Choroid plexus epithelial cell (primary cell): ENCODE data around the gene TUBB1.

Source experiments
- DNase-seq: peaks from one replicate; pipeline ENCODE4 v3.0.0-alpha.2; 2010; ENCODE audit warnings: low read depth
- H3K4me3 ChIP-seq: 2 replicates; pipeline ENCODE4 v1.5.1; 2011; ENCODE audit warnings: low read depth, mild to moderate bottlenecking, control low read depth, low read length, moderate library complexity
- CTCF ChIP-seq: conservative IDR thresholded peaks from 2 replicates; pipeline ENCODE4 v1.5.1; 2011; ENCODE audit warnings: low read depth, mild to moderate bottlenecking, control low read depth, inconsistent platforms, low read length, moderate library complexity

The TUBB1 gene

DNA sequence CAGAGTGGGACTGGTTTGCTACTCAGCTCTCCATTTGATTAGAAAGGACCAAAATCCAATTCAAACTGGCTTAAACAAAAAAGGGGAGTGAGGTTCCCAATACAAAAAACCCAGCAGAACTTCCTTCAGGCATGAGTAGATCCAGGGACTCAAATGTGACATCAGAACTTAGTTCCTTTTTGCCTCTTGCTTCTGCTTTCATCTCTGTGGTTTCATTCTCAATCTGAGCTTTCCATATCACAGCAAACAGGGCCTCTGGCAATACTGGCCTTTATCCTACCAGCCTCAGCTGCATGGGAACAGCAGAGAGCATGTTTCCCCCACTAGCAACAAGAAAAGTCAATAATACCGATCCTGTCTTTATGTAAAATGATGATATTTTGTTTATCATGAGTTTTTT, 52.0 kb downstream of the TUBB1 start:
- no peak for TF ChIP-seq CTCF

DNA sequence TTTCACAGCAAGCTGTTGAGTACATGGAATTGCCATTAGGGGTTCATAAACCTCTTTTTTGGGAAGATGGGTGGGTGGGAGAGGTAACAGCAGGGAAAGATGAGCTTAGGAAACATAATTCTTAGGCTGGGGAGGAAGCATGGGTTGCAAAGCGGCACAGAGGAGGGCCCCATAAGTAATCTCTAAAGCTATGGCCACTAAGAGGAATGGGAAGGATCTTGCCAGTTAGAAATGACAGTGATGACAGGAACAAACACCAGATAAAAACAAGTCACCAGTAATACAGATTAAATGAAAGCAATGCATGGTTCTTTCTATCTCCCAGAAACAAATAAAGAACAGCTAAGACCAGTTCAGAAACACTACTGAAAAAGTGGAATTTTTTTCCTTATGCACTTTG, 54.4 kb downstream of the TUBB1 start:
- no peak for TF ChIP-seq CTCF
- DNase-seq, result no peak
- no peak overlapping the region for H3K4me3 ChIP-seq

More for the DNA sequence above, 52.0 kb downstream of the TUBB1 start:
- no peak for DNase-seq
- no peak overlapping the region for H3K4me3 ChIP-seq

DNA sequence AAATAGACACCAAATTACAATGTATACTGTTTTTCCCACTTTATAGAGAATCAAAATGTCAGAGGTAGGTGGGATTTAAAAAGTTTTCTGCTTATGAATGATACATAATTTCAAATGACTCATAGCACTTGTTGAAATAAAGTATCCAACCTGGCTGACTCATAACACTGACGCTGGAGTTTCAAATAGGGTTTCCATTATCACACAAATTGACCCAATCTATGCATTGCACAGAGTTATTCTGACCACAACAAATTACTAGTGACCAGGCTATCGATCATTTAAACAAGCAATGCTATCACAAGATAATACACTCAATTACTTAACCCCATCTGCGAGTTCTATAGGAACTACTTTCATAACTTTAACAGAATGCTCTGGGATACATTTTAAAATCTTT, 55.2 kb downstream of the TUBB1 start:
- peak; percentile 18 for DNase-seq
- TF ChIP-seq CTCF, result no peak

DNA sequence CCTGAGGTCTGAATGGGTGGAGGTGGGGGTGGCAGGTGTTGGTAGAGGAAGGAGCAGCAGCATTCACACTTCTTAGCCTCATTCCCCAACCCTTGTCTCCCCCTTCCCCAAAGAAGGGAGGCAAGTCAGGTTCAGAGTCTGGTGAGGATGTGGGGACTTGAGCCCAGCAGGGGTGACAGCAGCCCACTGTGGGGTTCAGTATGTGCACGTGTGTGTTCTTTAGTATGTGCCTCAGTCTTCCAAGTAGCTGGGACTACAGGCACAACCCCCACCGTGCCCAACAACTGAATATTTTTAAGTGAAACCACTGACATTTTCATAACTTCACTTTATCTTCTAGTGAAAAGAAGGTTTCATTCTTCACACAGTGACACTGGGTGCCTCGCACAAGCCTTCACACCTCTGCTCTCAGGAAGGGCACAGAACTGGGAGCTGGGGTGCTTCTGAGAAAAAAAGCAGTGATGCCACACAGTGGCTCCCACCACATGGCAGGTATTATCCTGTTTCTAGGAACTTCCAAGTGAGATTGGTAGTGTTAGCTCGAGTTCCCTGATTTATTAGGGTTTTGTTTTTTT, 56.8 kb downstream of the TUBB1 start:
- H3K4me3 ChIP-seq, result no peak overlapping the region
- TF ChIP-seq CTCF, result no peak
- no peak for DNase-seq

More for the DNA sequence above, 55.2 kb downstream of the TUBB1 start:
- H3K4me3 ChIP-seq, result no peak overlapping the region
